IMR-90 (cell line): ENCODE results near the gene ADGRL3.

Source experiments
- CEBPB ChIP-seq: IDR thresholded peaks from 2 replicates; pipeline ENCODE4 v1.6.1; 2012; ENCODE audit warnings: low read depth, low read length, improper control_type of control experiment
- CHD1 ChIP-seq: IDR thresholded peaks from 2 replicates; pipeline ENCODE4 v1.6.1; 2012; ENCODE audit warnings: low read depth, low read length, improper control_type of control experiment
- CTCF ChIP-seq: conservative IDR thresholded peaks from 2 replicates; pipeline ENCODE4 v1.5.1; 2012; ENCODE audit warnings: mild to moderate bottlenecking, low read depth, low read length, improper control_type of control experiment
- FOS ChIP-seq: fragments of 150-350 bp; IDR thresholded peaks from 2 replicates; pipeline ENCODE4 v1.6.1; 2016; ENCODE audit warnings: low read depth, low read length
- POLR2A ChIP-seq: IDR thresholded peaks from 2 replicates; pipeline ENCODE4 v1.6.1; 2012; ENCODE audit warnings: mild to moderate bottlenecking, low read depth, low read length
- RCOR1 ChIP-seq: IDR thresholded peaks from 2 replicates; pipeline ENCODE4 v1.6.1; 2012; ENCODE audit warnings: mild to moderate bottlenecking, low read length, improper control_type of control experiment; ENCODE audit not compliant: insufficient replicate concordance

DNA sequence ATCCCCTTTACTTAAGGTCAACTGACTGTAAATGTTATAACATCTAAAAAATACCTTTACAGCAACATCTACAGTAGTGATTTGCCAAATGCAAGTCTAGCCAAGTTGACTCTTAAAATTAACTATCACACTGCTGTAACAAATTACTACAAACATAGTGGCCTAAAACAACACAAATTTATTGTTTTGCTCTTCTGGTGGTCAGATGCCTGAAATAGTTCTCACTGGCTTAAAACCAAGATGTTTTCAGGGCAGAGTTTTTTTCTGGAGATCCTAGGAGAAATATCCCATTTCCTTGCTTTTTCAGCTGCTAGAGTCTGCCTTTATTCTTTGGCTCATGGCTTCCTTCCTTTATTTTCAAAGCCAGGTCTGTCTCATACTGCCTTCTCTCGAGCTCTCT is 120.5 kb downstream of the ADGRL3 start:
- TF ChIP-seq CTCF (no peak), CEBPB (no peak), POLR2A (no peak), CHD1 (no peak), RCOR1 (no peak), FOS (no peak)
